HG03354 (cell line): ENCODE measurements around the gene QRFPR.
"Not testable (repeated sequence)": the region's sequence is repeated elsewhere in the genome, so short reads cannot be mapped to it uniquely, and the experiment has no call there.

Experiments used
- ATAC-seq: cut with Tn5 transposase; IDR thresholded peaks from one replicate; pipeline ENCODE4 v1.9.1; 2021; ENCODE audit warnings: mild to moderate bottlenecking; ENCODE audit not compliant: unreplicated experiment, poor library complexity, severe bottlenecking

QRFPR gene

DNA sequence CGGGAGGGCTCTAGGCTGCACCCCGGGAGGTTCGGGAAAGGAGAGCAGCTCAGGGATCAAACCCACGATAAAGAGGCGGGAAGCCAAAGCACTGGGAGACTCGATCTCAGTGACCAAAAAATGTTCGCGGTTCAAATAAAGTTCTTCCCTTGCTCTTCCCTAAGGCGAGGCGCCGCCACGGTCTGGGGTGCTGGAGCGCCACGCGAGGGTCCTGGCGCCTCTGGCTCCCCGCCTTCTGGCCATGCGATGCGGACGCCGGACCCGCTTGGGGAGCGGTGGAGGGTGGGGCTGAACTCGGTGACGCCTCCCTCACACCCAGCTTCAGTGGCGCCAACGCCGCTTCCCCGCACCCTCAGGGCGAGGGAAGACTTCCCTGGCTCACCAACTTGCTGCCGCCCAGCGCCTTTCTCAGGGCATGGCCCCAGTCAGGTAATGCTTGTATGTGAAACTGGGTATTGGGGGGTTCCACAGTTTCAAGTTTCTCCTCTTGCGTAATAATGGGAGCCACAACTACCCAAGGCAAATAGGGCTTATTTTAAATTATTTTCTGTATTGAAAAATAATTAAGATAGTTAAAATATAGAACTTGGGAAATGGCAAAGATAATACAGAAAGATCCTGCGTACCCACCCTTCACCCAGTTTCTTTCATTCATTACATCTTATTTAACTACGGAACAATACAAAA lies at the start of gene QRFPR:
TSS of gene QRFPR (minus strand) at position 243 of the 687 bp plus-strand sequence. CDS start 371 bp downstream, outside the sequence.
- no peak for ATAC-seq

DNA sequence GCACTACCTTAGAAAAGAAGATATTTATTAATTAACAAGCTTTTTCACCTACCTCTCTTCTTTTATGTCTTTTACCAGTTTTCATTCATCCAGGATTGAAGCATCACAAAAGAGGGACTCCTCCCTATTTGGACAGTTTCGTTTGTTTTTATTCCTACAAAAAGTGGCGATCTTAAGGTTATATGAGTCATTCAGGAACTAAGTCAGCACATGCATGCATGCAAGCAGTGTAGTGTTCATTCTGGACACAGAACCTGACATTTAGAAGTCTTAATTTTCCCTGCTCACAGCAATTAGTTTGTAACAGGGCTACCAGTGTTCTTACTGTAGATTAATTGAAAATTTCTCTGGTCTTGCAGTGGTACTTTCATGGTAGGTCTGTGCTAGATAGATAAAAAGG lies 47.9 kb upstream of the QRFPR start:
- no peak for ATAC-seq

- no peak for ATAC-seq
Measured at GRCh38 chr4:121421594-121421993, 40.8 kb upstream of the QRFPR start.

- ATAC-seq, result no peak
Measured at GRCh38 chr4:121411151-121411744, 30.4 kb upstream of the QRFPR start.

GRCh38 chr4:121408567-121408966 lies 27.7 kb upstream of the QRFPR start:
- not testable (repeated sequence) for ATAC-seq

- ATAC-seq, result no peak
Measured at GRCh38 chr4:121400632-121401031, 19.8 kb upstream of the QRFPR start.

- no peak for ATAC-seq
Measured at GRCh38 chr4:121397941-121398601, 17.3 kb upstream of the QRFPR start.

DNA sequence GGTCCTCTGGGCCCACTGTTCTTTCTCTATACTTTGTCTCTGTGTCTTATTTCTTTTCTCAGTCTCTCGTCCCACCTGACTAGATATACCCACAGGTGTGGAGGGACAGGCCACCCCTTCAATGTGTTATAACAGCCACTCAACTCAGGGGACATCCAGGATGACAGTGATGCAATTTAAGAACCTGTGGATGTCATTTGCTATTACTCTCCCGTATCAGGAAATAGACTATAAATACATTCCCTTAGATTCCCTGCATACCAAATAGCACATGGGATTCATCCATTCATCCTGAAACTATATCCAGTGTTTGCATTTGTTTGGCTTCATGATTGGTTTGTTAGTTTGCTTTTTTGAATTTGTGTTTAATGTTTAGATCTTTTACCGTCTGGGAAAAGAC lies 16.6 kb upstream of the QRFPR start:
- ATAC-seq, result no peak

- ATAC-seq, result no peak
Measured at GRCh38 chr4:121392426-121393086, 11.7 kb upstream of the QRFPR start.

DNA sequence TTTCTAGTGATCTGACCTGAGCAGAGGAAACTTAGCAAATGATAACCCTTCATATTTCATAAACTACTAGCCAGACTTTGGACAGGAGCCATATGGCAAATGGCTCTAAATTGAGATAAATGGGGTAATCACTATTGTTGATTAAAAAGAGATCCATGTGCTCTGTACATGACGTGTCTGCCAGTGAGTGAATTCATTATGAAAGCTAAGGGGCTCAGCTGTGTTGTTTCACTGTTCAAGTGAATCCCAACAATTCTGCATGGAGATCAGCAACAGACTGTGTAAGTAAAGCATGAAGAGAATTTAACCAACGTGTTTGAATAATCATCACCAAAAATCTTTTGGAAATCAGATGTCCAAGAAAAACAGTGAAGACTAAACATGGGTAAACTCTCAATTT lies 9.5 kb upstream of the QRFPR start:
- no peak for ATAC-seq

- no peak for ATAC-seq
Measured at GRCh38 chr4:121379276-121379675, 1.5 kb downstream of the QRFPR start.

- no peak for ATAC-seq
Measured at GRCh38 chr4:121377076-121377475, 3.7 kb downstream of the QRFPR start.

DNA sequence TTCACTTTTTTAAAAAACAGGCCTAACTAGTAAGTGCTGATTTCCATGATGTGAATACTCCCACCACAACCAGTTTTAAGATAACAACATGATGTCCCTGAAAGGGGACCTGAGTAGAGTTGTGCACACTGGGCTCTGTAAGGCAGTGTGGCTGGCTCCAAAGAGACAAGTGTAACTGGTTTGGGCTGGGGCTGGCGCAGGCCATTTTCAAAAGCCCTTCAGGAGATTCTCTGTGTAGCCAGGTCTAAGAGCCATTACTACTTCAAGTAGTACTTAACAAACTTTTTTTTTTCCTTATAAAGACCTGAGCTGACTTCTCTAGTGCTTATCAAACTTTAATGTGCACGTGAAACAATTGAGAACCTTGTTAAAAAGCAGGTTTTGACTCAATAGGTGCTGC lies 4.3 kb downstream of the QRFPR start:
- ATAC-seq, result no peak

- ATAC-seq, result no peak
Measured at GRCh38 chr4:121376097-121376496, 4.7 kb downstream of the QRFPR start.

DNA sequence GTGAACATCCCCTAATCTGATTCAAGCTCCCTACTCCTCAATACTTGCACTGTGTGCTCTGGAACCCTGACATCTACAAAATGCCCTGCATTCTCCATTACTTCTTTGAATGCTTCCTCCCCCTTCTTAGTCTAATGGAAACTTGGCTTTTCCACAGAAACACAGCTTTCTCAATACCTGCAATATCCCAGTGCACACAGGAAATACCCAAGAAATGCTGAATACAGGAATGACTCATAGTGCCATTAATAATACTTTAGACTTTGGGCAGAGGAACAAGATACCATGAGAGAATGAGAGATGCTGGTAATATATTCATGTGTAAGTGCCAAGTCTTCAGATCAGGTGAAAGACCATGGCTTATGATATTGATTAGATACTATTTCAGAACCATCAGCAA lies 5.6 kb downstream of the QRFPR start:
- ATAC-seq, result no peak

- ATAC-seq, result no peak
Measured at GRCh38 chr4:121373841-121374240, 7.0 kb downstream of the QRFPR start.

GRCh38 chr4:121370729-121371325 lies 10.0 kb downstream of the QRFPR start:
- peak; percentile 61 for ATAC-seq

- no peak for ATAC-seq
Measured at GRCh38 chr4:121360495-121360894, 20.3 kb downstream of the QRFPR start.

DNA sequence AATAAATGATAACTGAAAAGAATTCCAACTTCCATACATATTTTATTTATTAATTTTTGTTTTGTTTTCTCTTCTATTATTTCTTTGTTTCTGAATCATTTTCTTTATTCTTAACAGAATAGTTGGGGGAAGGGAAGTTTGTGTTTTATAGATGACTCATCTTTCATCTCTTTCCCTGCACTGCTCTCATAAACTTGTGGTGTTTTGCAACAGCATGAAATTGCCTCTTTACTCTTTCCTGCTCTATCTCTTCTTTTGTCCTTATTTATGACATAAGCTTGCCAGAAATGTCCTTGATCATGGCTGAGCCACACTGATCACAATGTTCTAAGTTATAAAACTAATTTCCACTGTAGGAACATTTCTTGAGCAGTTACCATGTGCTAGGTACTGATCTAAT lies 22.3 kb downstream of the QRFPR start:
- no peak for ATAC-seq

GRCh38 chr4:121353213-121353612 lies 27.6 kb downstream of the QRFPR start:
- ATAC-seq, result no peak
